H9 (cell line): ENCODE data around the gene RND1. TPM values are rescaled to one million over a fixed set of nuclear protein-coding genes. Genes with fewer than 3 reads are reported as not detected.

Source experiments
- DNase-seq: peaks from one replicate; pipeline ENCODE4 v3.0.0-alpha.2; 2017
- H2AFZ ChIP-seq: one replicate; pipeline ENCODE4 v1.6.1; 2013; ENCODE audit warnings: mild to moderate bottlenecking, low read length, control low read depth, moderate library complexity
- H2AK5ac ChIP-seq: 2 replicates; pipeline ENCODE4 v1.6.1; 2013; ENCODE audit warnings: low read length, control low read depth, mixed read lengths; ENCODE audit not compliant: insufficient read length
- H2BK120ac ChIP-seq: one replicate; pipeline ENCODE4 v1.6.1; 2013; ENCODE audit warnings: low read depth, mild to moderate bottlenecking, low read length, control low read depth, inconsistent platforms; ENCODE audit not compliant: poor library complexity, severe bottlenecking
- H2BK12ac ChIP-seq: 2 replicates; pipeline ENCODE4 v1.6.1; 2013; ENCODE audit warnings: low read length, control low read depth, mixed read lengths, low read depth; ENCODE audit not compliant: insufficient read length
- H2BK15ac ChIP-seq: 2 replicates; pipeline ENCODE4 v1.6.1; 2013; ENCODE audit warnings: low read depth, low read length, control low read depth
- H2BK20ac ChIP-seq: one replicate; pipeline ENCODE4 v1.6.1; 2013; ENCODE audit warnings: low read depth, mild to moderate bottlenecking, low read length, control low read depth, inconsistent platforms; ENCODE audit not compliant: poor library complexity, severe bottlenecking
- H2BK5ac ChIP-seq: 2 replicates; pipeline ENCODE4 v1.6.1; 2013; ENCODE audit warnings: low read length, control low read depth, mixed read lengths; ENCODE audit not compliant: insufficient read length
- H3K14ac ChIP-seq: 2 replicates; pipeline ENCODE4 v1.6.1; 2013; ENCODE audit warnings: low read length, control low read depth; ENCODE audit not compliant: insufficient read depth
- H3K18ac ChIP-seq: 2 replicates; pipeline ENCODE4 v1.6.1; 2013; ENCODE audit warnings: low read depth, mild to moderate bottlenecking, mixed read lengths, low read length, control low read depth; ENCODE audit not compliant: insufficient read length
- H3K23ac ChIP-seq: 2 replicates; pipeline ENCODE4 v1.6.1; 2013; ENCODE audit warnings: low read length, control low read depth, mixed read lengths, low read depth; ENCODE audit not compliant: insufficient read length
- H3K23me2 ChIP-seq: 2 replicates; pipeline ENCODE4 v1.6.1; 2013; ENCODE audit warnings: low read depth, mild to moderate bottlenecking, mixed read lengths, low read length, control low read depth; ENCODE audit not compliant: insufficient read length, poor library complexity, severe bottlenecking
- H3K27ac ChIP-seq: 2 replicates; pipeline ENCODE4 v1.5.1; 2013; ENCODE audit warnings: low read length, control low read depth, mixed read lengths, low read depth; ENCODE audit not compliant: insufficient read length
- H3K27me3 ChIP-seq: 2 replicates; pipeline ENCODE4 v1.6.1; 2013; ENCODE audit warnings: low read length, control low read depth, inconsistent platforms; ENCODE audit not compliant: insufficient read depth
- H3K4ac ChIP-seq: 2 replicates; pipeline ENCODE4 v1.6.1; 2013; ENCODE audit warnings: low read depth, mild to moderate bottlenecking, control low read depth, inconsistent platforms, low read length, moderate library complexity
- H3K4me1 ChIP-seq: 2 replicates; pipeline ENCODE4 v1.6.1; 2013; ENCODE audit warnings: low read length, control low read depth, inconsistent platforms; ENCODE audit not compliant: insufficient read depth
- H3K4me2 ChIP-seq: 2 replicates; pipeline ENCODE4 v1.6.1; 2013; ENCODE audit warnings: low read length, control low read depth, mixed read lengths; ENCODE audit not compliant: insufficient read length, insufficient read depth
- H3K56ac ChIP-seq: 2 replicates; pipeline ENCODE4 v1.6.1; 2013; ENCODE audit warnings: low read depth, mild to moderate bottlenecking, mixed read lengths, low read length, control low read depth; ENCODE audit not compliant: insufficient read length
- H3K79me1 ChIP-seq: 2 replicates; pipeline ENCODE4 v1.6.1; 2013; ENCODE audit warnings: low read depth, mild to moderate bottlenecking, moderate library complexity, low read length, control low read depth, inconsistent platforms; ENCODE audit not compliant: insufficient read depth, poor library complexity, severe bottlenecking
- H3K79me2 ChIP-seq: 2 replicates; pipeline ENCODE4 v1.6.1; 2013; ENCODE audit warnings: low read length, control low read depth, inconsistent platforms; ENCODE audit not compliant: insufficient read depth
- H3K9ac ChIP-seq: 2 replicates; pipeline ENCODE4 v1.6.1; 2013; ENCODE audit warnings: low read length, control low read depth, mixed read lengths; ENCODE audit not compliant: insufficient read length; ENCODE audit errors: extremely low read depth
- H3K9me3 ChIP-seq: one replicate; pipeline ENCODE4 v1.6.1; 2013; ENCODE audit warnings: low read depth, low read length, inconsistent platforms; ENCODE audit not compliant: control insufficient read depth
- H3T11ph ChIP-seq: one replicate; pipeline ENCODE4 v1.6.1; 2013; ENCODE audit warnings: mild to moderate bottlenecking, low read length, control low read depth, inconsistent platforms
- H4K20me1 ChIP-seq: one replicate; pipeline ENCODE4 v1.6.1; 2013; ENCODE audit not compliant: control insufficient read depth, insufficient read length, insufficient read depth
- H4K5ac ChIP-seq: 2 replicates; pipeline ENCODE4 v1.6.1; 2013; ENCODE audit warnings: low read depth, mild to moderate bottlenecking, mixed read lengths, low read length, control low read depth; ENCODE audit not compliant: insufficient read length
- H4K8ac ChIP-seq: replicated peaks from 2 replicates; pipeline ENCODE4 v1.6.1; 2013; ENCODE audit warnings: low read length, control low read depth, mixed read lengths, low read depth; ENCODE audit not compliant: insufficient read length
- H4K91ac ChIP-seq: 2 replicates; pipeline ENCODE4 v1.6.1; 2013; ENCODE audit warnings: low read depth, mild to moderate bottlenecking, moderate library complexity, mixed read lengths, low read length, control low read depth; ENCODE audit not compliant: insufficient read length
- H3K27ac Mint-ChIP-seq, 3 experiments: 2 replicates in 2 of 3; 3 replicates in 1 of 3; pipeline ENCODE4 v1.8.0; 2020 to 2021; ENCODE audit warnings: mixed read lengths in 3 of 3, mild to moderate bottlenecking in 1 of 3, moderate library complexity in 1 of 3
- H3K27me3 Mint-ChIP-seq: 2 replicates; pipeline ENCODE4 v1.8.0; 2021; ENCODE audit warnings: low read depth, mild to moderate bottlenecking, moderate library complexity, mixed read lengths
- H3K36me3 Mint-ChIP-seq, 3 experiments: 2 replicates in 2 of 3; 3 replicates in 1 of 3; pipeline ENCODE4 v1.8.0; 2020 to 2021; ENCODE audit warnings: low read depth in 3 of 3, mixed read lengths in 3 of 3; ENCODE audit not compliant: insufficient read depth in 1 of 3
- H3K4me1 Mint-ChIP-seq, 2 experiments: 2 replicates each; pipeline ENCODE4 v1.8.0; 2020; ENCODE audit warnings: mixed read lengths in 2 of 2
- H3K4me3 Mint-ChIP-seq, 2 experiments: 2 replicates in 1 of 2; 3 replicates in 1 of 2; pipeline ENCODE4 v1.8.0; 2020 to 2021; ENCODE audit warnings: mild to moderate bottlenecking in 2 of 2, mixed read lengths in 2 of 2, moderate library complexity in 1 of 2
- H3K9me3 Mint-ChIP-seq, 2 experiments: 2 replicates in 1 of 2; 3 replicates in 1 of 2; pipeline ENCODE4 v1.8.0; 2020; ENCODE audit warnings: mild to moderate bottlenecking in 2 of 2, mixed read lengths in 2 of 2, moderate library complexity in 1 of 2
- CTCF ChIP-seq: fragments of 200-600 bp; sonication (generic); conservative IDR thresholded peaks from 3 replicates; pipeline ENCODE4 v1.8.0; 2021; ENCODE audit warnings: antibody characterized with exemption, mild to moderate bottlenecking
- WGBS: extraction: QIAGEN DNeasy Blood & Tissue Kit; methylation state at CpG from one replicate; pipeline ENCODE4 v1.1.7; 2013; ENCODE audit warnings: missing lambda C conversion rate, low lambda C conversion rate, mixed read lengths; ENCODE audit not compliant: insufficient read length; ENCODE audit errors: extremely low coverage; 5-methylcytosine and 5-hydroxymethylcytosine counted together
- total RNA-seq: library from RNA; stranded (reverse); gene quantifications from 2 replicates; pipeline ENCODE4 v1.2.1, GENCODE V29; 2021

RND1 gene
- total RNA-seq, 1 experiment from 2014 or later, result 9.7 TPM

DNA sequence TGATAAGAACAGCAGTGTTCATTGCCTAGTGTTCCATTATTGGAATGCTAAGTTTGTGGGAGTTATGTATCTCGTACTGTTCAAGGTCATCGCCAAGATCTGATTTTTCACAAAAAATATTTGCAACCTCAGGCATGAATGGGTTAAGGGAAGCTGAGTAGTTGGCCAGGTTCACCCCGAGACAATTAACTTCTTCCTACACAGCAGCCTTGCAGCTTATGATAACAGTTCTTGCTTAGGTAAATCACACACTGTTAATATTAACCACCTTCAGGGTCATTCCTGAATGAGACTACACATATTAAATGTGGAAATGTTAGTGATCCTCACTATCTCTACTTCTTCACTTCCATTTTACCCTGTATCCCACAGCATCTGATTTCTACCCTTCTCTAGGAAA is 41.6 kb upstream of the RND1 start:
- no peak overlapping the region for H3K4me3 Mint-ChIP-seq

More for the DNA sequence above, 41.6 kb upstream of the RND1 start:
- no CpG with 5 or more reads among the region's 3 CpGs for WGBS
- no peak overlapping the region for H2BK120ac ChIP-seq
- no peak overlapping the region for H3K4ac ChIP-seq
- H3K14ac ChIP-seq, result no peak overlapping the region
- H2BK20ac ChIP-seq, result no peak overlapping the region
- H3K79me1 ChIP-seq, result no peaks in the 10 kb centered on the region
- no peak overlapping the region for H2BK12ac ChIP-seq
- no peaks in the 10 kb centered on the region for H4K20me1 ChIP-seq
- no peak overlapping the region for H3K4me2 ChIP-seq
- H4K91ac ChIP-seq, result no peak overlapping the region
- no peak overlapping the region for H4K5ac ChIP-seq
- peaks cover 19% of the 10 kb centered on the region for H3K27me3 Mint-ChIP-seq
- H3K23ac ChIP-seq, result no peak overlapping the region
- H3K36me3 Mint-ChIP-seq, result no peaks in the 10 kb centered on the region
- H3K27ac Mint-ChIP-seq, result no peak overlapping the region
- no peaks in the 10 kb centered on the region for H3K23me2 ChIP-seq
- no peak overlapping the region for H2BK5ac ChIP-seq
- no peak for TF ChIP-seq CTCF
- no peak overlapping the region for H3K18ac ChIP-seq
- DNase-seq, result no peak
- no peak overlapping the region for H3K27ac ChIP-seq
- H3T11ph ChIP-seq, result no peak overlapping the region
- H3K9me3 ChIP-seq, result no peaks in the 10 kb centered on the region
- no peak overlapping the region for H2AK5ac ChIP-seq
- no peaks in the 10 kb centered on the region for H3K79me2 ChIP-seq
- 0 out of 4 replicates have a peak, but pooled peaks cover 0 to 4% of the 10 kb centered on the region in 2 experiments for H3K4me1 Mint-ChIP-seq
- no peak overlapping the region for H3K56ac ChIP-seq
- no peak overlapping the region for H3K9ac ChIP-seq
- H2AFZ ChIP-seq, result no peak overlapping the region
- no peak overlapping the region for H4K8ac ChIP-seq
- no peaks in the 10 kb centered on the region for H3K4me1 ChIP-seq
- no peaks in the 10 kb centered on the region; a peak in 1 of 5 replicates for H3K9me3 Mint-ChIP-seq
- H3K27me3 ChIP-seq, result no peaks in the 10 kb centered on the region
- no peak overlapping the region for H2BK15ac ChIP-seq
